ENCODE measurements around the gene OTOP1.
"Not testable (repeated sequence)": the region's sequence is repeated elsewhere in the genome, so short reads cannot be mapped to it uniquely, and the experiment has no call there.

The OTOP1 gene

DNA sequence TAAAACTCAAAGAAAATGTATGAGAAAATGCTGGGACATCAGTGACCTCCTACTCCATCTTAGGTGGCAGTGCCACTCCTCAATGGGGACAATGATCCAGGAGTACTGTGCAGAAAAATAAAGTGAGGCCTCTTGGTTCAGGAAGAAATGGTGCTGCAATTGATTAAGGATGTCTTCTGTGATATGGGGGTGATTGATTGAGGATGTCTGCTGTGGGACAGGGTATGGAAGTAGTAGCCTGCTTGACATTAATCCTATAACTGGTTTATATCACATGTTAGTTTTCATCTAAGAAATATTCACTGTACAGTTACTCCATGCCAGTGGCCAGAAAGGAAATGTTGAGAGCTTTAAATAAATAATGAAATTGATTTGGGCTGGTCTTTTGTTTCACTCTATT is 20.5 kb downstream of the OTOP1 start:
- DNase-seq (ENCODE audit: low read depth, low spot score) = no peak
- no peak overlapping the region for H3K4me3 ChIP-seq (ENCODE audit: low read depth, low read length)
- in situ Hi-C loops (cut with HindIII; ENCODE audit: low sequenced_read_pairs) = no loop called here
- TF ChIP-seq, protein P1, sequence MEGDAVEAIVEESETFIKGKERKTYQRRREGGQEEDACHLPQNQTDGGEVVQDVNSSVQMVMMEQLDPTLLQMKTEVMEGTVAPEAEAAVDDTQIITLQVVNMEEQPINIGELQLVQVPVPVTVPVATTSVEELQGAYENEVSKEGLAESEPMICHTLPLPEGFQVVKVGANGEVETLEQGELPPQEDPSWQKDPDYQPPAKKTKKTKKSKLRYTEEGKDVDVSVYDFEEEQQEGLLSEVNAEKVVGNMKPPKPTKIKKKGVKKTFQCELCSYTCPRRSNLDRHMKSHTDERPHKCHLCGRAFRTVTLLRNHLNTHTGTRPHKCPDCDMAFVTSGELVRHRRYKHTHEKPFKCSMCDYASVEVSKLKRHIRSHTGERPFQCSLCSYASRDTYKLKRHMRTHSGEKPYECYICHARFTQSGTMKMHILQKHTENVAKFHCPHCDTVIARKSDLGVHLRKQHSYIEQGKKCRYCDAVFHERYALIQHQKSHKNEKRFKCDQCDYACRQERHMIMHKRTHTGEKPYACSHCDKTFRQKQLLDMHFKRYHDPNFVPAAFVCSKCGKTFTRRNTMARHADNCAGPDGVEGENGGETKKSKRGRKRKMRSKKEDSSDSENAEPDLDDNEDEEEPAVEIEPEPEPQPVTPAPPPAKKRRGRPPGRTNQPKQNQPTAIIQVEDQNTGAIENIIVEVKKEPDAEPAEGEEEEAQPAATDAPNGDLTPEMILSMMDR (IDR thresholded peaks at IDR 0.05; ENCODE audit: low read depth, low read length) = no peak

DNA sequence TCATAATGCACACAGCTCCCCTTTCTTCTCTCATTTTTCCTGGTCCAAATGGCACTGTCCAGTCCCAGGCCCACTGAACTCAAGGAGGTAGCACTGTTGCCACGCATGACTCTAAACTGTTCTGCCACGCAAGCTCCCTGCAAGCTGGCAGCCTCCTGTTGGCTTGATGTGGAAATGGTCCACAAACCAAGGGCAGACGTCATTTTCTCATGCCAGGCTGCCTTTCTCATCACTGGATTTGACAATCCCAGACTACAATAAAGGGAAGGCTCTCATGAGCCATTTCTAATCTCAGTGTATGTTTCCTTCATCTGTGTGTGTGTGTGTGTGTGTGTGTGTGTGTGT is 22.4 kb downstream of the OTOP1 start:
- no peak for DNase-seq (ENCODE audit: low read depth, low spot score)
- no peak overlapping the region for H3K4me3 ChIP-seq (ENCODE audit: low read depth, low read length)
- TF ChIP-seq, protein P1 (IDR thresholded peaks at IDR 0.05; ENCODE audit: low read depth, low read length) = no peak
- in situ Hi-C loops (cut with HindIII; ENCODE audit: low sequenced_read_pairs) = no loop called here

DNA sequence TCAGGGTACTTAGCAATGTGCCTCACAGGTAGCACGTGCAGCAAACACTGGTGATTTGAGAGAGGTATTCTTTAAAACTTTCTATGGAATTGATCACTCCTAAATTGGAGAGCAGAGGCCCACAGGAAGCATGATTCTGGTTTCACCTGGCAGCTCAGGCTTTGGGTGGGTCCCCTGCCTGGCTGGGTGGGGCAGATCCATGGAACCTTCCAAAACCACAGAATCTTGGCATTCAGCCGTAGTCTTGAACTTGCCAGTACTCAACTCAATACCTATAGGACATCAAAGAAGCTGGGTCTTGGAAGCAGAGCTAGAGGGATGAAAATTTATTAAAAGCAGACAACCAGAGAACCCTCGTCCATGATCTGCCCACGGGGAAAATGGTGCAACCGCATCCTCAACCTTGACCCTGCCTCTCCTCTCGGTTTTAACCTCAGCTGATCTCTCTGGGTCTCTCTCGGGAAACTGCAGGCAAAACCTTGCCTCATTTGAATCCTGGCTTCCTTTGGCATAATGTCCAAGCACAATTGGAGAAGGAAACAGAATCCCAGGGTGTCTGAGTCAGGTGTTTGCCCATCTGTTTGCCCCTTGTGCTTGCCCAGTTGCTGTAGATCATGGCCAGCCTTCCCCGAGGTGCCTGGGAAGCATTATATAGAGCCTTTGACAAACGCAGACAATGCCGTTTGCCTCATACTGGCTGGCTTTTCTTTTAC is 22.9 kb downstream of the OTOP1 start:
- in situ Hi-C loops (cut with HindIII; ENCODE audit: low sequenced_read_pairs) = no loop called here
- no peak overlapping the region for H3K4me3 ChIP-seq (ENCODE audit: low read depth, low read length)
- TF ChIP-seq, protein P1 (IDR thresholded peaks at IDR 0.05; ENCODE audit: low read depth, low read length) = no peak
- no peak for DNase-seq (ENCODE audit: low read depth, low spot score)

DNA sequence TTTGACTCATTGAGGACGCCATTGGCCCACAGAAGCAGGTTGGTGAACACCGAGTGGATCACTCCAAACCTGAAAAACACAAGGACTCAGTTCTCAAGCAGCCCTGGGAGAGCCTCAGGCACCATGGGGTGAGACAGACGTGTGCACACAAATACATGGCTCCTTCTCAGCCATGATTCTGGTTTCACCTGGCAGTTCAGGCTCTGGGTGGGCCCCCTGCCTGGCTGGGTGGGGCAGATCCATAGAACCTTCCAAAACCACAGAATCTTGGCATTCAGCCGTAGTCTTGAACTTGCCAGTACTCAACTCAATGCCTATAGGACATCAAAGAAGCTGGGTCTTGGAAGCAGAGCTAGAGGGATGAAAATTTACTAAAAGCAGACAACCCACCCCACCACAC is 24.2 kb downstream of the OTOP1 start:
- TF ChIP-seq, protein P1 (IDR thresholded peaks at IDR 0.05; ENCODE audit: low read depth, low read length) = no peak
- DNase-seq (ENCODE audit: low read depth, low spot score) = no peak
- in situ Hi-C loops (cut with HindIII; ENCODE audit: low sequenced_read_pairs) = no loop called here
- no peak overlapping the region for H3K4me3 ChIP-seq (ENCODE audit: low read depth, low read length)

DNA sequence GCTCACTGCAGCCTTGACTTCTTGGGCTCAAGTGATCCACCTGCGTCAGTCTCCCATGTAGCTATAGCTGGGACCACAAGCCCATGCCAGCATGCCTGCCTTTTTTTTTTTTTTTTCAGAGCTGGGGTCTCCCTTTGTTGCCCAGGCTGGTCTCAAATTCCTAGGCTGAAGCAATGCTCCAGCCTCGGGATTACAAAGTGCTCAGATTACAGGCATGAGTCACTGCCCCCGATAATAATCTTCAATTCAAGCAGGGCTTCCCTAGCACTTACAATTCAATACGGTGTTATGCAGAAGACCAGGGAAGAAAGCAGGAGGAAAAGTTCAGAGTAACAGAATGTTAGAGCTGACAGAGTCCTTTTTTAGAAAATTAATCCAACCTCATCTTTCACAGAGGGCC is 26.1 kb downstream of the OTOP1 start:
- in situ Hi-C loops (cut with HindIII; ENCODE audit: low sequenced_read_pairs) = no loop called here
- TF ChIP-seq, protein P1 (IDR thresholded peaks at IDR 0.05; ENCODE audit: low read depth, low read length) = no peak
- no peak overlapping the region for H3K4me3 ChIP-seq (ENCODE audit: low read depth, low read length)
- no peak for DNase-seq (ENCODE audit: low read depth, low spot score)

DNA sequence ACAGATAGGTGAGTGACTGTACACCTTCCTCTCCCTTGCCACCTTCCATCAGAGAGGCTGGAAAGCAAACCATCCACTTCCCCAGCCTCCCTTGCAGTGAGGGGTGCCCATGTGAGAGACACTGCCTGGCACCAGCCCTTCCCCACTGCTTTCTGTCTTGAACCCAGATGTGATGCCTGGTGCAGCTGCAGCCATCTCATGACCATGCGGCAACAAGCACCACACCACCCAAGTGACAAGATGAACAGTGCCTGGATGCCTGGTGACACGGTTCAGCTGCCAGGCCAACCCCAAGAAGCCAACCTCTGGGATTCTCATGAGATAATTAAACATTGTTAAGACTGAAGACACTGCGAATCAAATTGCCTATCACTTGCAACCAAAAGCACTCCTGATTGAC is 31.4 kb downstream of the OTOP1 start:
- no peak for DNase-seq (ENCODE audit: low read depth, low spot score)
- H3K4me3 ChIP-seq (ENCODE audit: low read depth, low read length) = no peak overlapping the region
- in situ Hi-C loops (cut with HindIII; ENCODE audit: low sequenced_read_pairs) = no loop called here
- TF ChIP-seq, protein P1 (IDR thresholded peaks at IDR 0.05; ENCODE audit: low read depth, low read length) = no peak

DNA sequence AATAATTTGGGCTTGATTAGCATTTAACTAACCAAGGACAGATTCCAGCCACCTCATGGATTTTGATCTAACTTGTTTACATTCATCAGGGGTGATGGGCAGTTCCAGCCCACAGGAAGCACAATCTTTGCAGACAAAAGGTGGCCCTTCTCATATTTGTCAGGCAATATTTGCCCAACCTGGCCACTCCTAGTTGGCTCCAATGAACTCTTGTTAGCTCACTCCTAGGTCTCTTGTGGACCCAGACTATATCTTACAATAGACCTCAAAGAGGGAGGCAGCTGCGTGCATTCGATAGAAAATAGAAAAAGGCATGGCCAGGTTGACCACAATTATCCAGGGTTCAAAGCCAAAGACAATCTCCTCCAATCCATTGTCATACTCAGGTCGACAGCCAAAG is 38.2 kb downstream of the OTOP1 start:
- in situ Hi-C loops (cut with HindIII; ENCODE audit: low sequenced_read_pairs); DNase-seq (ENCODE audit: low read depth, low spot score); H3K4me3 ChIP-seq (ENCODE audit: low read depth, low read length): not testable (repeated sequence)
